Measurements from ENCODE around the gene TSEN15.

Gene TSEN15

DNA sequence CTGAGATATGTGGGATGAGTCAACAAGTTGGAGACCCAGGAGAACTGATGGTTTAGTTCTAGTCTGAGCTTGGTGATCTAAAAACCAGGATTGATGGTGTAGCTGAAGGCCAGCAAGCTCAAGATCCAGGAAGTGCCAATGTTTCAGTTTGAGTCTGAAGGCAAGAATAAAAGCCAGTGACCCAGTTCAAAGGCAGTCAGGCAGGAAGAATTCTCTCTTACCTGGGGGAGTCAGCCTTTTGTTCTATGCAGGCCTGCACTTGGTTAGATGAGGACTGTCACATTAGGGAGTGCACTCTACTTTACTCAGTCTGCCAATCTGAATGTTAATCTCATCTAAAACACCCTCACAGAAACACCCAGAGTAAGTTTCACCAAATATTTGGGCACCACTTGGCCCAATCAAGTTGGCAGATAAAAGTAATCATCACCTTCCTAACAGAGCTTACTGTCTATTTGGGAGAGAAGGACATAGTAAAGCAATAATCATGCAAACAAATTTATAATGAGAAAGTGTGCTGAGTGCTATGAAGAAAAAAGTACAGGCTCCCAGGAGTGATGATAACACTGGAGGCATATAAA lies 63.4 kb downstream of the TSEN15 start:
- no peak for ATAC-seq (replicated peaks)
- H3K36me3 Mint-ChIP-seq = peaks cover 3 to 12% of the 10 kb centered on the region in 2 donors
- DNase-seq = no peak
- H3K27ac Mint-ChIP-seq = no peak overlapping the region
- peaks cover 6 to 9% of the 10 kb centered on the region in 2 donors for H3K4me1 Mint-ChIP-seq
- H3K27me3 Mint-ChIP-seq = no peaks in the 10 kb centered on the region
- peaks cover 0 to 1% of the 10 kb centered on the region in 2 donors for H3K9me3 Mint-ChIP-seq
- no peak overlapping the region for H3K4me3 Mint-ChIP-seq

DNA sequence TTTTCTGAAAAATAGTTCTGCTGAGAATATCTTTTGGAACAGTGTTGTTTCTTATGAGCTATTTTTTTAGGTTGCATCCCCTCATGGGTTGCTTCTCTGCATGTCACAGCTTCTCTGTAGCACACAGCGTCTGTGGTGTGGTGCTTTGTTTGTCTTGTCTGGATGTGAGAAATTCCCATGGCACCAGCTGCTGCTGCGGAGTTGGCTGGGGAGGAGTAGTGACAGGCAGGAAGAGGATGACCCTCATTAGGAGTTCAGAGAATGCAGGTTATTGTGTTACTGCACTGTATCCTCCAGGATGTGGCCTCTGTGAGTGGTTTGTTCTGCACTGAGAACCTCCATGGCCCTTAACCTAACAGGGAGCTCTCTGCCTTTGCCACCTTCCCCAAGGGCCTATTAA lies 64.8 kb downstream of the TSEN15 start:
- H3K4me1 Mint-ChIP-seq = peaks cover 0 to 2% of the 10 kb centered on the region in 2 donors
- H3K36me3 Mint-ChIP-seq = peaks cover 3 to 9% of the 10 kb centered on the region in 2 donors
- no peak for ATAC-seq (replicated peaks)
- no peaks in the 10 kb centered on the region for H3K27me3 Mint-ChIP-seq
- no peak overlapping the region for H3K27ac Mint-ChIP-seq
- no peak overlapping the region for H3K4me3 Mint-ChIP-seq
- H3K9me3 Mint-ChIP-seq = peaks cover 0 to 1% of the 10 kb centered on the region in 2 donors
- no peak for DNase-seq

DNA sequence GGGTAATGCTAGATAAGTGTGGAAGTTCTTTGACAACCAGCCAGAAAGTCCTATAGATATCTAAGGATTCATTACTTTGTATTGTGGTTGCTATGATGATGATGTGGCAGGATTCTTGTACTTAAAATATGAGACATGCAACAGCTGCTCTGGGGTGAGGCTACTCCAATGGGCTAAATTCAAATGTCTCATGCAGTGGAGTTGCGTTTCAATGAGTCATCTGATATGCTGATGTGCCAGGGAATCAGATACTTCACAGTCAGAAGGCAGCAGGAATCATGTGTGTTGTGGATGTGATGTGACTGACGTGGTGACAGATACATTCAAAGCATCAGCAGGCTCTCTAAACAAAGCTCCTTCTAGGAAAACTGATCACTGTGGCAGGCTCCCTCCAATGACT lies 66.5 kb downstream of the TSEN15 start:
- H3K27me3 Mint-ChIP-seq = no peaks in the 10 kb centered on the region
- H3K4me1 Mint-ChIP-seq = peaks cover 0 to 2% of the 10 kb centered on the region in 2 donors
- peaks cover 0 to 1% of the 10 kb centered on the region in 2 donors for H3K9me3 Mint-ChIP-seq
- peaks cover 5 to 18% of the 10 kb centered on the region in 2 donors for H3K36me3 Mint-ChIP-seq
- H3K27ac Mint-ChIP-seq = no peak overlapping the region
- no peak overlapping the region for H3K4me3 Mint-ChIP-seq
- no peak for DNase-seq
- no peak for ATAC-seq (replicated peaks)
